ENCODE data around the gene PRPF38A.

The PRPF38A gene

GRCh38 chr1:52423771-52424170 is 19.4 kb downstream of the PRPF38A start:
- Histone ChIP-seq H2AK5ac (ENCODE audit: low read length, severe bottlenecking) (no peak overlapping the region), H3K9me3 (ENCODE audit: control insufficient read depth, low read length) (no peaks in the 10 kb centered on the region), H3K27me3 (ENCODE audit: control insufficient read depth in 1 of 2, insufficient read depth in 1 of 2, low read length in 2 of 2) (no peaks in the 10 kb centered on the region), H3K9ac (ENCODE audit: low read length) (no peak overlapping the region), H3K23ac (ENCODE audit: low read length in 2 of 2) (no peak overlapping the region), H4K91ac (ENCODE audit: low read length) (no peak overlapping the region), H3K27ac (ENCODE audit: low read length, poor library complexity, severe bottlenecking) (no peak overlapping the region), H3K18ac (ENCODE audit: low read depth in 1 of 2, low read length in 2 of 2) (no peak overlapping the region), H3K4ac (ENCODE audit: low read depth in 1 of 2, low read length in 2 of 2) (no peak overlapping the region), H2AFZ (ENCODE audit: low read depth, low read length) (no peak overlapping the region), H3K36me3 (ENCODE audit: control insufficient read depth in 1 of 2, insufficient read depth in 2 of 2, low read depth in 1 of 2, low read length in 2 of 2) (peaks cover 5 to 59% of the 10 kb centered on the region in 2 experiments), H2BK15ac (ENCODE audit: low read depth, poor library complexity, severe bottlenecking) (no peak overlapping the region), H3K4me3 (ENCODE audit: insufficient read depth in 1 of 2, low read depth in 1 of 2, low read length in 2 of 2) (no peak overlapping the region), H2BK120ac (ENCODE audit: low read depth, low read length) (no peak overlapping the region), H2BK12ac (ENCODE audit: low read length in 2 of 2) (peak overlapping the region in 1 of 2 experiments; percentile 28), H2BK5ac (ENCODE audit: low read depth, low read length, poor library complexity, severe bottlenecking) (no peak overlapping the region), H3K4me1 (ENCODE audit: control insufficient read depth, insufficient read depth, low read depth, low read length) (no peaks in the 10 kb centered on the region), H4K8ac (ENCODE audit: low read length) (no peak overlapping the region), H3K4me2 (ENCODE audit: low read length, poor library complexity, severe bottlenecking) (no peak overlapping the region), H3K14ac (ENCODE audit: low read length in 2 of 2) (no peak overlapping the region), H3K79me1 (replicated peaks; ENCODE audit: low read length, poor library complexity, severe bottlenecking) (peaks cover 4% of the 10 kb centered on the region)
- 73% methylated on average over 7 of the region's 9 CpGs for WGBS
- DNase-seq, result peak; percentile 14

DNA sequence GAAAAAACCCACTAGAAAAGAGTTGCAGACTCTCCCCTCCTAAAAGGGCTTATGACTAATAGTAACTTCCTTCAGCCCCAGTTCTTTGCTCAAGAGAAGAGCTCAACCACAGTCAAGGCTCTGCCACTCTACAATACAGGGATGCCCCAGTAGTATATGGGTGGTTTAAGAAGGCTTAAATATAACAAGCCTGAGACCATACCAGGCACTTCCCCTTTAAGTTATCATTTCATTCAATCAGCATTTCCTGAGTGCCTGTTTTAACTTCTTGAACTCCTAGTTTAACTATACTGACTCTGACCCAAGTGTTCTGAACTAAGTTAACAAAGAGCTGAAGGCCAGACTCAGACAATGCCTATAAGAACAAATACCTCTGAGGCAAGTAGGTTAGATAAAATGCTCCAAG is 19.8 kb downstream of the PRPF38A start:
- no peak overlapping the region for H2BK5ac ChIP-seq (ENCODE audit: low read depth, low read length, poor library complexity, severe bottlenecking)
- no peak overlapping the region for H4K8ac ChIP-seq (ENCODE audit: low read length)

GRCh38 chr1:52424813-52425212 is 20.4 kb downstream of the PRPF38A start:
- H3K27me3 ChIP-seq (ENCODE audit: control insufficient read depth in 1 of 2, insufficient read depth in 1 of 2, low read length in 2 of 2), result no peaks in the 10 kb centered on the region
- H4K91ac ChIP-seq (ENCODE audit: low read length), result no peak overlapping the region
- H3K14ac ChIP-seq (ENCODE audit: low read length in 2 of 2), result no peak overlapping the region
- WGBS, result 95% methylated on average over 1 of the region's 1 CpG
- H3K4me1 ChIP-seq (ENCODE audit: control insufficient read depth, insufficient read depth, low read depth, low read length), result no peaks in the 10 kb centered on the region
- H3K36me3 ChIP-seq (ENCODE audit: control insufficient read depth in 1 of 2, insufficient read depth in 2 of 2, low read depth in 1 of 2, low read length in 2 of 2), result peaks cover 9 to 54% of the 10 kb centered on the region in 2 experiments
- H3K23ac ChIP-seq (ENCODE audit: low read length in 2 of 2), result no peak overlapping the region
- H2AFZ ChIP-seq (ENCODE audit: low read depth, low read length), result no peak overlapping the region
- H3K4me2 ChIP-seq (ENCODE audit: low read length, poor library complexity, severe bottlenecking), result no peak overlapping the region
- H2AK5ac ChIP-seq (ENCODE audit: low read length, severe bottlenecking), result no peak overlapping the region
- no peak overlapping the region for H3K27ac ChIP-seq (ENCODE audit: low read length, poor library complexity, severe bottlenecking)
- peak; percentile 33 for DNase-seq
- H3K79me1 ChIP-seq (replicated peaks; ENCODE audit: low read length, poor library complexity, severe bottlenecking), result peaks cover 6% of the 10 kb centered on the region
- H3K4ac ChIP-seq (ENCODE audit: low read depth in 1 of 2, low read length in 2 of 2), result no peak overlapping the region
- no peak overlapping the region for H2BK5ac ChIP-seq (ENCODE audit: low read depth, low read length, poor library complexity, severe bottlenecking)
- H3K9ac ChIP-seq (ENCODE audit: low read length), result no peak overlapping the region
- H3K4me3 ChIP-seq (ENCODE audit: insufficient read depth in 1 of 2, low read depth in 1 of 2, low read length in 2 of 2), result no peak overlapping the region
- H3K9me3 ChIP-seq (ENCODE audit: control insufficient read depth, low read length), result no peaks in the 10 kb centered on the region
- no peak overlapping the region for H2BK15ac ChIP-seq (ENCODE audit: low read depth, poor library complexity, severe bottlenecking)
- H3K18ac ChIP-seq (ENCODE audit: low read depth in 1 of 2, low read length in 2 of 2), result no peak overlapping the region
- no peak overlapping the region for H2BK12ac ChIP-seq (ENCODE audit: low read length in 2 of 2)
- H4K8ac ChIP-seq (ENCODE audit: low read length), result no peak overlapping the region
- H2BK120ac ChIP-seq (ENCODE audit: low read depth, low read length), result no peak overlapping the region

More for the DNA sequence above, 19.8 kb downstream of the PRPF38A start:
- H3K79me1 ChIP-seq (replicated peaks; ENCODE audit: low read length, poor library complexity, severe bottlenecking), result peaks cover 5% of the 10 kb centered on the region
- no peak overlapping the region for H2AK5ac ChIP-seq (ENCODE audit: low read length, severe bottlenecking)
- H2BK12ac ChIP-seq (ENCODE audit: low read length in 2 of 2), result no peak overlapping the region
- no peak overlapping the region for H3K18ac ChIP-seq (ENCODE audit: low read depth in 1 of 2, low read length in 2 of 2)
- no peak overlapping the region for H2BK120ac ChIP-seq (ENCODE audit: low read depth, low read length)
- no peaks in the 10 kb centered on the region for H3K4me1 ChIP-seq (ENCODE audit: control insufficient read depth, insufficient read depth, low read depth, low read length)
- no peak overlapping the region for H3K14ac ChIP-seq (ENCODE audit: low read length in 2 of 2)
- H3K4me3 ChIP-seq (ENCODE audit: insufficient read depth in 1 of 2, low read depth in 1 of 2, low read length in 2 of 2), result no peak overlapping the region
- peaks cover 8 to 57% of the 10 kb centered on the region in 2 experiments for H3K36me3 ChIP-seq (ENCODE audit: control insufficient read depth in 1 of 2, insufficient read depth in 2 of 2, low read depth in 1 of 2, low read length in 2 of 2)
- no peak overlapping the region for H2BK15ac ChIP-seq (ENCODE audit: low read depth, poor library complexity, severe bottlenecking)
- H4K91ac ChIP-seq (ENCODE audit: low read length), result no peak overlapping the region
- no peaks in the 10 kb centered on the region for H3K9me3 ChIP-seq (ENCODE audit: control insufficient read depth, low read length)
- H3K9ac ChIP-seq (ENCODE audit: low read length), result no peak overlapping the region
- H3K23ac ChIP-seq (ENCODE audit: low read length in 2 of 2), result no peak overlapping the region
- no peak overlapping the region for H2AFZ ChIP-seq (ENCODE audit: low read depth, low read length)
- DNase-seq, result peak; percentile 43
- H3K27ac ChIP-seq (ENCODE audit: low read length, poor library complexity, severe bottlenecking), result no peak overlapping the region
- H3K4me2 ChIP-seq (ENCODE audit: low read length, poor library complexity, severe bottlenecking), result no peak overlapping the region
- no peaks in the 10 kb centered on the region for H3K27me3 ChIP-seq (ENCODE audit: control insufficient read depth in 1 of 2, insufficient read depth in 1 of 2, low read length in 2 of 2)
- no peak overlapping the region for H3K4ac ChIP-seq (ENCODE audit: low read depth in 1 of 2, low read length in 2 of 2)

- no peak overlapping the region for H3K18ac ChIP-seq (ENCODE audit: low read depth in 1 of 2, low read length in 2 of 2)
- H2BK5ac ChIP-seq (ENCODE audit: low read depth, low read length, poor library complexity, severe bottlenecking), result no peak overlapping the region
- H4K91ac ChIP-seq (ENCODE audit: low read length), result no peak overlapping the region
- no peak overlapping the region for H2BK12ac ChIP-seq (ENCODE audit: low read length in 2 of 2)
- peaks cover 17 to 52% of the 10 kb centered on the region in 2 experiments for H3K36me3 ChIP-seq (ENCODE audit: control insufficient read depth in 1 of 2, insufficient read depth in 2 of 2, low read depth in 1 of 2, low read length in 2 of 2)
- no peak overlapping the region for H3K23ac ChIP-seq (ENCODE audit: low read length in 2 of 2)
- H2BK15ac ChIP-seq (ENCODE audit: low read depth, poor library complexity, severe bottlenecking), result no peak overlapping the region
- no peak overlapping the region for H2BK120ac ChIP-seq (ENCODE audit: low read depth, low read length)
- H3K27me3 ChIP-seq (ENCODE audit: control insufficient read depth in 1 of 2, insufficient read depth in 1 of 2, low read length in 2 of 2), result no peaks in the 10 kb centered on the region
- no peak overlapping the region for H3K9ac ChIP-seq (ENCODE audit: low read length)
- no peak overlapping the region for H3K4me3 ChIP-seq (ENCODE audit: insufficient read depth in 1 of 2, low read depth in 1 of 2, low read length in 2 of 2)
- H3K79me1 ChIP-seq (replicated peaks; ENCODE audit: low read length, poor library complexity, severe bottlenecking), result peaks cover 9% of the 10 kb centered on the region
- H3K4me2 ChIP-seq (ENCODE audit: low read length, poor library complexity, severe bottlenecking), result no peak overlapping the region
- no peaks in the 10 kb centered on the region for H3K9me3 ChIP-seq (ENCODE audit: control insufficient read depth, low read length)
- H3K14ac ChIP-seq (ENCODE audit: low read length in 2 of 2), result no peak overlapping the region
- H2AK5ac ChIP-seq (ENCODE audit: low read length, severe bottlenecking), result no peak overlapping the region
- DNase-seq, result peak; percentile 40
- H3K27ac ChIP-seq (ENCODE audit: low read length, poor library complexity, severe bottlenecking), result no peak overlapping the region
- H2AFZ ChIP-seq (ENCODE audit: low read depth, low read length), result no peak overlapping the region
- H3K4ac ChIP-seq (ENCODE audit: low read depth in 1 of 2, low read length in 2 of 2), result no peak overlapping the region
- H4K8ac ChIP-seq (ENCODE audit: low read length), result no peak overlapping the region
- H3K4me1 ChIP-seq (ENCODE audit: control insufficient read depth, insufficient read depth, low read depth, low read length), result no peaks in the 10 kb centered on the region
- 37% methylated on average over 2 of the region's 3 CpGs for WGBS
These were observed 22.0 kb downstream of the PRPF38A start for GRCh38 chr1:52426371-52426770.

Measured in mesenchymal stem cell (in vitro differentiated cells and primary cell).